Liver (tissue), 9 donors: Measurements from ENCODE around the gene IL37. TPM values are rescaled to one million over a fixed set of nuclear protein-coding genes. Genes with fewer than 3 reads are reported as not detected.
A peak's percentile ranks its signal among the peaks of the same experiment; 100 is the strongest.

Experiments
- DNase-seq: peaks from one replicate; pipeline ENCODE4 v3.0.0-alpha.2; 2017; ENCODE audit warnings: low spot score
- H3K27ac ChIP-seq, 2 donors: one replicate each; pipeline ENCODE4 v1.7.0; 2013; ENCODE audit warnings: inconsistent platforms in 2 of 2, low read length in 2 of 2, control low read depth in 1 of 2, low read depth in 1 of 2, mild to moderate bottlenecking in 1 of 2
- H3K27me3 ChIP-seq, 4 donors: one replicate each; pipeline versions ENCODE4 v1.6.1 to v1.7.0; 2013; ENCODE audit warnings: low read length in 3 of 4, inconsistent platforms in 1 of 4, mild to moderate bottlenecking in 1 of 4, moderate library complexity in 1 of 4; ENCODE audit not compliant: control insufficient read depth in 4 of 4, insufficient read depth in 4 of 4
- H3K36me3 ChIP-seq, 4 donors: one replicate each; pipeline versions ENCODE4 v1.6.1 to v1.7.0; 2013; ENCODE audit warnings: low read length in 3 of 4, mild to moderate bottlenecking in 3 of 4, low read depth in 1 of 4, moderate library complexity in 1 of 4; ENCODE audit not compliant: control insufficient read depth in 4 of 4, insufficient read depth in 3 of 4
- H3K4me1 ChIP-seq, 4 donors: one replicate each; pipeline versions ENCODE4 v1.6.1 to v1.7.0; 2013; ENCODE audit warnings: low read length in 3 of 4, mild to moderate bottlenecking in 3 of 4, moderate library complexity in 1 of 4; ENCODE audit not compliant: control insufficient read depth in 4 of 4, insufficient read depth in 4 of 4
- H3K4me3 ChIP-seq, 3 donors: one replicate each; pipeline versions ENCODE4 v1.6.1 to v1.7.0; 2013; ENCODE audit warnings: low read length in 3 of 3, control low read depth in 1 of 3, low read depth in 1 of 3, mild to moderate bottlenecking in 1 of 3
- H3K9ac ChIP-seq, 2 donors: one replicate each; pipeline ENCODE4 v1.7.0; 2013; ENCODE audit warnings: low read length in 2 of 2, mild to moderate bottlenecking in 2 of 2, moderate library complexity in 2 of 2, control low read depth in 1 of 2, low read depth in 1 of 2
- H3K9me3 ChIP-seq, 4 donors: one replicate each; pipeline versions ENCODE4 v1.6.1 to v1.7.0; 2013; ENCODE audit warnings: low read length in 3 of 4; ENCODE audit not compliant: control insufficient read depth in 4 of 4
- EGR1 ChIP-seq, 2 donors: IDR thresholded peaks; 2 replicates each; pipeline ENCODE4 v1.6.1; 2016 to 2018; ENCODE audit warnings: antibody characterized with exemption in 2 of 2, low read depth in 2 of 2
- FOXA1 ChIP-seq: IDR thresholded peaks from 2 replicates; pipeline ENCODE4 v1.6.1; 2016; ENCODE audit warnings: antibody characterized with exemption
- FOXA2 ChIP-seq: IDR thresholded peaks from 2 replicates; pipeline ENCODE4 v1.6.1; 2016; ENCODE audit warnings: antibody characterized with exemption
- GABPA ChIP-seq, 2 donors: IDR thresholded peaks in 1 of 2; conservative IDR thresholded peaks in 1 of 2; 2 replicates each; pipeline ENCODE4 v1.6.1; 2016; ENCODE audit warnings: antibody characterized with exemption in 2 of 2, mild to moderate bottlenecking in 1 of 2, moderate library complexity in 1 of 2
- HNF4A ChIP-seq, 2 donors: conservative IDR thresholded peaks; 2 replicates each; pipeline ENCODE4 v1.6.1; 2016; ENCODE audit warnings: antibody characterized with exemption in 2 of 2, mild to moderate bottlenecking in 2 of 2
- HNF4G ChIP-seq: IDR thresholded peaks from 2 replicates; pipeline ENCODE4 v1.6.1; 2016; ENCODE audit warnings: antibody characterized with exemption
- JUND ChIP-seq, 2 donors: IDR thresholded peaks; 2 replicates each; pipeline ENCODE4 v1.6.1; 2016; ENCODE audit warnings: antibody characterized with exemption in 2 of 2
- RAD21 ChIP-seq, 2 donors: IDR thresholded peaks; 2 replicates each; pipeline ENCODE4 v1.6.1; 2016; ENCODE audit warnings: antibody characterized with exemption in 2 of 2, mild to moderate bottlenecking in 2 of 2
- RXRA ChIP-seq, 2 donors: IDR thresholded peaks; 2 replicates each; pipeline ENCODE4 v1.6.1; 2017 to 2018; ENCODE audit warnings: antibody characterized with exemption in 2 of 2, mild to moderate bottlenecking in 1 of 2
- SP1 ChIP-seq: IDR thresholded peaks from 2 replicates; pipeline ENCODE4 v1.6.1; 2018; ENCODE audit warnings: antibody characterized with exemption, mild to moderate bottlenecking
- TAF1 ChIP-seq: conservative IDR thresholded peaks from 2 replicates; pipeline ENCODE4 v1.6.1; 2016; ENCODE audit warnings: antibody characterized with exemption, mild to moderate bottlenecking
- YY1 ChIP-seq: IDR thresholded peaks from 2 replicates; pipeline ENCODE4 v1.6.1; 2016; ENCODE audit warnings: antibody characterized with exemption, mild to moderate bottlenecking
- WGBS: extraction: QIAGEN DNeasy Blood & Tissue Kit; methylation state at CpG from one replicate; pipeline ENCODE4 v1.1.7; 2013; 5-methylcytosine and 5-hydroxymethylcytosine counted together
- polyA plus RNA-seq, 2 donors: library from polyadenylated mRNA; stranded (reverse) in 1 of 2; unstranded in 1 of 2; fragments of 200-250 nt in 1 of 2; fragments of >200 nt in 1 of 2; fragmentation: Nextera tagmentation in 1 of 2; extraction: Ambion mirVana in 1 of 2; gene quantifications; one replicate each; pipeline versions ENCODE4 v1.2.1 to v1.2.3, GENCODE V29; 2013 to 2015
- total RNA-seq, 2 donors: library from RNA; depleted of rRNA; stranded (reverse); fragments of >200 nt; gene quantifications; one replicate each; pipeline ENCODE4 v1.2.3, GENCODE V29; 2014
- TF ChIP-seq, protein P1 (sequence below): fragments of 150-350 bp; IDR thresholded peaks from 2 replicates; pipeline ENCODE4 v1.5.1; 2017; ENCODE audit warnings: improper control_type of control experiment, low read depth, low read length; ENCODE audit not compliant: missing input control
- TF ChIP-seq, protein P2 (sequence below): IDR thresholded peaks from 2 replicates; pipeline ENCODE4 v1.6.1; 2016; ENCODE audit warnings: antibody characterized with exemption
- TF ChIP-seq, protein P3 (sequence below): IDR thresholded peaks from 2 replicates; pipeline ENCODE4 v1.6.1; 2016; ENCODE audit warnings: antibody characterized with exemption, mild to moderate bottlenecking
- TF ChIP-seq, protein P4 (sequence below): IDR thresholded peaks from 2 replicates; pipeline ENCODE4 v1.6.1; 2016; ENCODE audit warnings: antibody characterized with exemption
- TF ChIP-seq, protein P5 (sequence below): IDR thresholded peaks from 2 replicates; pipeline ENCODE4 v1.6.1; 2016; ENCODE audit warnings: antibody characterized with exemption
- donor health status: healthy.
- donor health status: healthy.
- donor health status: healthy.
- donor health status: healthy.
- donor health status: healthy.

Gene IL37
- total and polyA plus RNA-seq, 4 donors: not detected

DNA sequence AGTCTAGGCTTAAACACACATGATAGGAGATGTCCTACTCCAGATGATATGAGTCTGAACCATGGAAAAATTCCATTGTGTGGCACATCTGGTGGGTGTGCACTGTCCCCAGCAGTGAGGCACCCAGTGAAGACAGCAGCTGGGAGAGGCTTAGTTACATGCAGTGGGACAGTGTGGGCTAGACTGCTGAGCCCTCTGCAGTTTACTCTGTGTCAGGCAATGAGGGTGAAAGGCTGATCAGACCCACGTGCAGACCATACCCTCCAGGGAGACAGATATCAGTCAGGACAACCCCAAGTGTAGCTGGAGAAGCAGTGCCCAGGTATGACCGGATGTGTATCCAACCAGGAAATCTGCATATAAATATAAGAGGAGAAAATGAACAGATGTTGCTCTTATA lies 13.4 kb downstream of the IL37 start (continued):
- TF ChIP-seq, protein P1, sequence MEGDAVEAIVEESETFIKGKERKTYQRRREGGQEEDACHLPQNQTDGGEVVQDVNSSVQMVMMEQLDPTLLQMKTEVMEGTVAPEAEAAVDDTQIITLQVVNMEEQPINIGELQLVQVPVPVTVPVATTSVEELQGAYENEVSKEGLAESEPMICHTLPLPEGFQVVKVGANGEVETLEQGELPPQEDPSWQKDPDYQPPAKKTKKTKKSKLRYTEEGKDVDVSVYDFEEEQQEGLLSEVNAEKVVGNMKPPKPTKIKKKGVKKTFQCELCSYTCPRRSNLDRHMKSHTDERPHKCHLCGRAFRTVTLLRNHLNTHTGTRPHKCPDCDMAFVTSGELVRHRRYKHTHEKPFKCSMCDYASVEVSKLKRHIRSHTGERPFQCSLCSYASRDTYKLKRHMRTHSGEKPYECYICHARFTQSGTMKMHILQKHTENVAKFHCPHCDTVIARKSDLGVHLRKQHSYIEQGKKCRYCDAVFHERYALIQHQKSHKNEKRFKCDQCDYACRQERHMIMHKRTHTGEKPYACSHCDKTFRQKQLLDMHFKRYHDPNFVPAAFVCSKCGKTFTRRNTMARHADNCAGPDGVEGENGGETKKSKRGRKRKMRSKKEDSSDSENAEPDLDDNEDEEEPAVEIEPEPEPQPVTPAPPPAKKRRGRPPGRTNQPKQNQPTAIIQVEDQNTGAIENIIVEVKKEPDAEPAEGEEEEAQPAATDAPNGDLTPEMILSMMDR: no peak
- TF ChIP-seq FOXA2 (no peak), YY1 (no peak)
- TF ChIP-seq, protein P2, sequence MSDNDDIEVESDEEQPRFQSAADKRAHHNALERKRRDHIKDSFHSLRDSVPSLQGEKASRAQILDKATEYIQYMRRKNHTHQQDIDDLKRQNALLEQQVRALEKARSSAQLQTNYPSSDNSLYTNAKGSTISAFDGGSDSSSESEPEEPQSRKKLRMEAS: no peak

DNA sequence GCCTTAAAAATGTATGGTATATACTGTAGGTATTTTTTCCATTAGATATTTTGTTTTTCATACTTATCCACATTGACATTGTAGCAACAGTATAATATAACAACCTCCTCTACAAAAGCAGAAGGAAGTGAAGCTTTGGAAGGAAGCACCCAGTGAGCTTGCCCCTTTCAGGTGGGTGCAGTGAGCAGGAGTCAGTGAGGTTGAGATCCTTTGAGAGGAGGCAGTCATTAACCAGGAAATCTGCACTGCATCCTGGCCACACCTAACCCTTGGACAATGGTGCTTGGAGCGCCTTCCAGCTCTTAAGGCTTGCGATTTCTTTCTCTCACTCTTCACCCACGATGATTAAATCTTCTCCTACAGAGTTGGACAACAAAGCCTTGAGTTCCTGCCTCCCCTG lies 13.9 kb downstream of the IL37 start:
- TF ChIP-seq GABPA (IDR thresholded peaks at IDR 0.05 in 1 of 2, conservative IDR thresholded peaks at IDR 0.05 in 1 of 2) (no peak), HNF4A (conservative IDR thresholded peaks at IDR 0.05) (peak in 1 of 2 donors; percentile 29), TAF1 (no peak), HNF4G (no peak), SP1 (no peak), RAD21 (IDR thresholded peaks at IDR 0.05) (no peak), YY1 (no peak)
- TF ChIP-seq, protein P1: no peak
- Histone ChIP-seq H3K4me1 (no peaks in the 10 kb centered on the region), H3K36me3 (no peaks in the 10 kb centered on the region), H3K9me3 (no peaks in the 10 kb centered on the region), H3K4me3 (no peak overlapping the region), H3K27ac (no peak overlapping the region), H3K9ac (no peak overlapping the region), H3K27me3 (no peaks in the 10 kb centered on the region)
- WGBS: 52% methylated on average over 3 of the region's 3 CpGs
- DNase-seq: no peak

DNA sequence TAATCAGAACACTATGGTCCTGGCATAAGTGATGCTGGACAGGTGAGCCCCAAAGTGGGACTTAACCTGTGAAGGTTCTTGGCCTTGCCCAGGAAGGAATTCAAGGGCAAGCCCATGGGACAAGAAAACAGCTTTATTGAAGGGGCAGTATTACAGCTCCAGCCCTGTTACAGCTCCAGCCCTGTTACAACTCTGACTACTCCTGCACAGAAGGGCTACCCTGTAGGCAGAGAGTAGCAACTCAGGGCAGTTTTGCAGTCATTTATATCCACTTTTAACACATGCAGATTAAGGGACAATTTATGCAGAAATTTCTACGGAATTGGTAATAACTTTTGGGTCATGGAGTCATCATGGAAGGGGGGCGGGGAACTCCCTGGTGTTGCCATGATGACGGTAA lies 15.7 kb downstream of the IL37 start:
- H3K27ac ChIP-seq: no peak overlapping the region
- DNase-seq: no peak
- TF ChIP-seq FOXA2: no peak
- no peak for TF ChIP-seq FOXA1
- TF ChIP-seq, protein P2: no peak
- TF ChIP-seq RAD21 (IDR thresholded peaks at IDR 0.05): no peak
- TF ChIP-seq HNF4A (conservative IDR thresholded peaks at IDR 0.05): no peak
- TF ChIP-seq SP1: no peak
- TF ChIP-seq, protein P3, sequence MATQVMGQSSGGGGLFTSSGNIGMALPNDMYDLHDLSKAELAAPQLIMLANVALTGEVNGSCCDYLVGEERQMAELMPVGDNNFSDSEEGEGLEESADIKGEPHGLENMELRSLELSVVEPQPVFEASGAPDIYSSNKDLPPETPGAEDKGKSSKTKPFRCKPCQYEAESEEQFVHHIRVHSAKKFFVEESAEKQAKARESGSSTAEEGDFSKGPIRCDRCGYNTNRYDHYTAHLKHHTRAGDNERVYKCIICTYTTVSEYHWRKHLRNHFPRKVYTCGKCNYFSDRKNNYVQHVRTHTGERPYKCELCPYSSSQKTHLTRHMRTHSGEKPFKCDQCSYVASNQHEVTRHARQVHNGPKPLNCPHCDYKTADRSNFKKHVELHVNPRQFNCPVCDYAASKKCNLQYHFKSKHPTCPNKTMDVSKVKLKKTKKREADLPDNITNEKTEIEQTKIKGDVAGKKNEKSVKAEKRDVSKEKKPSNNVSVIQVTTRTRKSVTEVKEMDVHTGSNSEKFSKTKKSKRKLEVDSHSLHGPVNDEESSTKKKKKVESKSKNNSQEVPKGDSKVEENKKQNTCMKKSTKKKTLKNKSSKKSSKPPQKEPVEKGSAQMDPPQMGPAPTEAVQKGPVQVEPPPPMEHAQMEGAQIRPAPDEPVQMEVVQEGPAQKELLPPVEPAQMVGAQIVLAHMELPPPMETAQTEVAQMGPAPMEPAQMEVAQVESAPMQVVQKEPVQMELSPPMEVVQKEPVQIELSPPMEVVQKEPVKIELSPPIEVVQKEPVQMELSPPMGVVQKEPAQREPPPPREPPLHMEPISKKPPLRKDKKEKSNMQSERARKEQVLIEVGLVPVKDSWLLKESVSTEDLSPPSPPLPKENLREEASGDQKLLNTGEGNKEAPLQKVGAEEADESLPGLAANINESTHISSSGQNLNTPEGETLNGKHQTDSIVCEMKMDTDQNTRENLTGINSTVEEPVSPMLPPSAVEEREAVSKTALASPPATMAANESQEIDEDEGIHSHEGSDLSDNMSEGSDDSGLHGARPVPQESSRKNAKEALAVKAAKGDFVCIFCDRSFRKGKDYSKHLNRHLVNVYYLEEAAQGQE: no peak
- TF ChIP-seq, protein P1: no peak
- no peak for TF ChIP-seq HNF4G
- TF ChIP-seq RXRA (IDR thresholded peaks at IDR 0.05): no peak
- TF ChIP-seq TAF1: no peak
- TF ChIP-seq, protein P4, sequence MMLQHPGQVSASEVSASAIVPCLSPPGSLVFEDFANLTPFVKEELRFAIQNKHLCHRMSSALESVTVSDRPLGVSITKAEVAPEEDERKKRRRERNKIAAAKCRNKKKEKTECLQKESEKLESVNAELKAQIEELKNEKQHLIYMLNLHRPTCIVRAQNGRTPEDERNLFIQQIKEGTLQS: no peak
- TF ChIP-seq JUND (IDR thresholded peaks at IDR 0.05): no peak
- TF ChIP-seq, protein P5, sequence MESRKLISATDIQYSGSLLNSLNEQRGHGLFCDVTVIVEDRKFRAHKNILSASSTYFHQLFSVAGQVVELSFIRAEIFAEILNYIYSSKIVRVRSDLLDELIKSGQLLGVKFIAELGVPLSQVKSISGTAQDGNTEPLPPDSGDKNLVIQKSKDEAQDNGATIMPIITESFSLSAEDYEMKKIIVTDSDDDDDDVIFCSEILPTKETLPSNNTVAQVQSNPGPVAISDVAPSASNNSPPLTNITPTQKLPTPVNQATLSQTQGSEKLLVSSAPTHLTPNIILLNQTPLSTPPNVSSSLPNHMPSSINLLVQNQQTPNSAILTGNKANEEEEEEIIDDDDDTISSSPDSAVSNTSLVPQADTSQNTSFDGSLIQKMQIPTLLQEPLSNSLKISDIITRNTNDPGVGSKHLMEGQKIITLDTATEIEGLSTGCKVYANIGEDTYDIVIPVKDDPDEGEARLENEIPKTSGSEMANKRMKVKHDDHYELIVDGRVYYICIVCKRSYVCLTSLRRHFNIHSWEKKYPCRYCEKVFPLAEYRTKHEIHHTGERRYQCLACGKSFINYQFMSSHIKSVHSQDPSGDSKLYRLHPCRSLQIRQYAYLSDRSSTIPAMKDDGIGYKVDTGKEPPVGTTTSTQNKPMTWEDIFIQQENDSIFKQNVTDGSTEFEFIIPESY: no peak
- TF ChIP-seq GABPA (IDR thresholded peaks at IDR 0.05 in 1 of 2, conservative IDR thresholded peaks at IDR 0.05 in 1 of 2): no peak
- no peak for TF ChIP-seq YY1
- no peak for TF ChIP-seq EGR1 (IDR thresholded peaks at IDR 0.05; ENCODE audit: low read depth in 2 of 2)
- no peaks in the 10 kb centered on the region for H3K27me3 ChIP-seq
- WGBS: 91% methylated on average over 3 of the region's 3 CpGs
- H3K4me3 ChIP-seq: no peak overlapping the region
- no peaks in the 10 kb centered on the region for H3K36me3 ChIP-seq
- H3K9me3 ChIP-seq: no peaks in the 10 kb centered on the region
- H3K9ac ChIP-seq: no peak overlapping the region
- H3K4me1 ChIP-seq: no peaks in the 10 kb centered on the region
